WTC11 (cell line): ENCODE measurements around the gene PSMB9. TPM values are rescaled to one million over a fixed set of nuclear protein-coding genes. Genes with fewer than 3 reads are reported as not detected.

Source experiments
- ATAC-seq: fragments of 200-7000 bp; cut with Tn5 transposase; 2 replicates; pipeline ENCODE4 v1.10.0; 2021; ENCODE audit warnings: mild to moderate bottlenecking, moderate library complexity
- CTCF ChIA-PET: fragments of 300-600 bp; sonication (Branson Sonifier 250); formaldehyde crosslinking; loops from one replicate; lab custom pipeline; 2021; ENCODE audit warnings: antibody characterized with exemption; lab: Charles Lee
- POLR2A ChIA-PET: fragments of 350-600 bp; sonication (Branson Sonifier 250); formaldehyde crosslinking; loops from one replicate; lab custom pipeline; 2021; ENCODE audit warnings: antibody characterized with exemption; lab: Charles Lee
- DNase-seq: peaks from one replicate; pipeline ENCODE4 v3.0.0; 2021; ENCODE audit warnings: low spot score
- H3K27ac Mint-ChIP-seq: 2 replicates; pipeline ENCODE4 v1.8.0; 2021; ENCODE audit warnings: mixed read lengths
- H3K27me3 Mint-ChIP-seq: 2 replicates; pipeline ENCODE4 v1.8.0; 2021; ENCODE audit warnings: low read depth, mild to moderate bottlenecking, moderate library complexity, mixed read lengths
- H3K36me3 Mint-ChIP-seq: 2 replicates; pipeline ENCODE4 v1.8.0; 2021; ENCODE audit warnings: mixed read lengths
- H3K4me1 Mint-ChIP-seq: 2 replicates; pipeline ENCODE4 v1.8.0; 2022; ENCODE audit warnings: mixed read lengths
- H3K4me3 Mint-ChIP-seq: 2 replicates; pipeline ENCODE4 v1.8.0; 2021; ENCODE audit warnings: mild to moderate bottlenecking, moderate library complexity, mixed read lengths
- H3K9me3 Mint-ChIP-seq: 2 replicates; pipeline ENCODE4 v1.8.0; 2021; ENCODE audit warnings: mixed read lengths
- AR ChIP-seq: fragments of 250-450 bp; sonication (Bioruptor Pico); IDR thresholded peaks from 2 replicates; pipeline ENCODE4 v1.9.0; 2021; ENCODE audit warnings: mild to moderate bottlenecking
- EMX1 ChIP-seq: fragments of 250-450 bp; sonication (Bioruptor Pico); IDR thresholded peaks from 2 replicates; pipeline ENCODE4 v1.8.0; 2021; ENCODE audit warnings: mild to moderate bottlenecking
- ESRRA ChIP-seq: sonication (generic); formaldehyde crosslinking; IDR thresholded peaks from 2 replicates; pipeline ENCODE4 v1.8.1; 2022; ENCODE audit warnings: mild to moderate bottlenecking, missing genetic modification reagents, borderline replicate concordance
- ETV6 ChIP-seq: sonication (generic); formaldehyde crosslinking; IDR thresholded peaks from 2 replicates; pipeline ENCODE4 v1.8.1; 2022; ENCODE audit warnings: mild to moderate bottlenecking, missing genetic modification reagents
- GTF2I ChIP-seq: fragments of 250-450 bp; sonication (Bioruptor Pico); conservative IDR thresholded peaks from 2 replicates; pipeline ENCODE4 v1.4.0; 2021; ENCODE audit warnings: mild to moderate bottlenecking
- HMGA2 ChIP-seq: fragments of 250-450 bp; sonication (Bioruptor Pico); IDR thresholded peaks from 2 replicates; pipeline ENCODE4 v1.4.0; 2021; ENCODE audit warnings: mild to moderate bottlenecking, moderate library complexity
- IRF1 ChIP-seq: sonication (generic); formaldehyde crosslinking; IDR thresholded peaks from 2 replicates; pipeline ENCODE4 v1.8.0; 2023; ENCODE audit warnings: missing genetic modification reagents
- JUN ChIP-seq: sonication (generic); formaldehyde crosslinking; IDR thresholded peaks from 2 replicates; pipeline ENCODE4 v1.8.0; 2023; ENCODE audit warnings: mild to moderate bottlenecking, missing genetic modification reagents
- KAT7 ChIP-seq: sonication (generic); formaldehyde crosslinking; IDR thresholded peaks from 2 replicates; pipeline ENCODE4 v1.8.1; 2023; ENCODE audit warnings: missing genetic modification reagents, mild to moderate bottlenecking, borderline replicate concordance
- MXD4 ChIP-seq: fragments of 250-450 bp; sonication (Bioruptor Pico); IDR thresholded peaks from 2 replicates; pipeline ENCODE4 v1.8.0; 2021; ENCODE audit warnings: mild to moderate bottlenecking, moderate library complexity, borderline replicate concordance
- NFE2L1 ChIP-seq: sonication (generic); formaldehyde crosslinking; IDR thresholded peaks from 2 replicates; pipeline ENCODE4 v1.8.1; 2023; ENCODE audit warnings: missing genetic modification reagents
- NR3C1 ChIP-seq: sonication (generic); formaldehyde crosslinking; conservative IDR thresholded peaks from 2 replicates; pipeline ENCODE4 v1.8.1; 2023; ENCODE audit warnings: low read depth, mild to moderate bottlenecking, missing genetic modification reagents
- PRDM15 ChIP-seq: sonication (generic); formaldehyde crosslinking; IDR thresholded peaks from 2 replicates; pipeline ENCODE4 v1.8.0; 2022; ENCODE audit warnings: missing genetic modification reagents
- SOX15 ChIP-seq: fragments of 250-450 bp; sonication (Bioruptor Pico); IDR thresholded peaks from 2 replicates; pipeline ENCODE4 v1.9.0; 2021; ENCODE audit warnings: mild to moderate bottlenecking
- ZMAT4 ChIP-seq: fragments of 250-450 bp; sonication (Bioruptor Pico); IDR thresholded peaks from 2 replicates; pipeline ENCODE4 v1.9.0; 2021; ENCODE audit warnings: mild to moderate bottlenecking
- ZNF121 ChIP-seq: sonication (generic); formaldehyde crosslinking; IDR thresholded peaks from 2 replicates; pipeline ENCODE4 v1.8.0; 2023; ENCODE audit warnings: missing genetic modification reagents
- ZNF317 ChIP-seq: sonication (generic); formaldehyde crosslinking; IDR thresholded peaks from 2 replicates; pipeline ENCODE4 v1.8.1; 2023; ENCODE audit warnings: low read depth, mild to moderate bottlenecking, moderate library complexity, missing genetic modification reagents, borderline replicate concordance
- ZNF512 ChIP-seq: sonication (generic); formaldehyde crosslinking; IDR thresholded peaks from 2 replicates; pipeline ENCODE4 v1.8.1; 2022; ENCODE audit warnings: missing genetic modification reagents, borderline replicate concordance
- ZNF532 ChIP-seq: fragments of 250-450 bp; sonication (Bioruptor Pico); IDR thresholded peaks from 2 replicates; pipeline ENCODE4 v1.9.0; 2021; ENCODE audit warnings: mild to moderate bottlenecking, borderline replicate concordance
- total RNA-seq: library from RNA; stranded (reverse); gene quantifications from 3 replicates; pipeline ENCODE4 v1.2.3, GENCODE V29; 2021

Gene PSMB9
- total RNA-seq, 1 experiment from 2014 or later, result 1.8 TPM

- TF ChIP-seq ZNF121 (no peak), ZNF532 (no peak), AR (CRISPR knock-in tag) (no peak), NFE2L1 (CRISPR knock-in tag) (no peak), KAT7 (CRISPR knock-in tag) (no peak), HMGA2 (CRISPR knock-in tag) (no peak), ZNF512 (CRISPR knock-in tag) (no peak), MXD4 (CRISPR knock-in tag) (no peak), ETV6 (no peak), ESRRA (no peak), EMX1 (CRISPR knock-in tag) (no peak), NR3C1 (CRISPR knock-in tag) (no peak), ZNF317 (no peak), PRDM15 (CRISPR knock-in tag) (no peak), SOX15 (CRISPR knock-in tag) (no peak), GTF2I (CRISPR knock-in tag) (no peak), IRF1 (CRISPR knock-in tag) (no peak), JUN (CRISPR knock-in tag) (no peak), ZMAT4 (no peak)
- H3K27ac Mint-ChIP-seq, result no peak overlapping the region
- H3K27me3 Mint-ChIP-seq, result peaks cover 93% of the 10 kb centered on the region
- no peak for DNase-seq
- no peak for ATAC-seq
- H3K36me3 Mint-ChIP-seq, result peaks cover 9% of the 10 kb centered on the region
- POLR2A ChIA-PET, result interaction anchor here (1.1 to 3.6 kb wide), 4 partner anchors 7 to 722 kb away, joined by 3 to 28 read pairs (median 10); partner anchors contain the start of genes FKBPL, PSMB8 and TAP2
- H3K4me1 Mint-ChIP-seq, result peaks cover 14% of the 10 kb centered on the region
- no peaks in the 10 kb centered on the region for H3K9me3 Mint-ChIP-seq
- CTCF ChIA-PET, result interaction anchor here (1.1 to 9.4 kb wide), 9 partner anchors 8 to 132 kb away, joined by 4 to 291 read pairs (median 10); partner anchors contain the start of genes HLA-DMA, PSMB8 and TAP2
- peak overlapping the region; percentile 88 for H3K4me3 Mint-ChIP-seq
Observed at GRCh38 chr6:32852018-32852843, 1.8 kb upstream of the PSMB9 start.
